ENCODE measurements around the gene MED9.

The MED9 gene

GRCh38 chr17:17505151-17505550, 28.4 kb downstream of the MED9 start:
- no peak for DNase-seq

- no peak for DNase-seq
These were observed 28.9 kb downstream of the MED9 start for GRCh38 chr17:17505610-17506171.

- DNase-seq: no peak
These were observed 29.5 kb downstream of the MED9 start for GRCh38 chr17:17506181-17506741.

- DNase-seq: no peak
These were observed 30.2 kb downstream of the MED9 start for GRCh38 chr17:17506893-17507464.

GRCh38 chr17:17507465-17508011, 30.7 kb downstream of the MED9 start:
- DNase-seq: no peak

GRCh38 chr17:17508019-17508535, 31.3 kb downstream of the MED9 start:
- DNase-seq: no peak

- no peak for DNase-seq
These were observed 32.1 kb downstream of the MED9 start for GRCh38 chr17:17508646-17509591.

- no peak for DNase-seq
These were observed 33.0 kb downstream of the MED9 start for GRCh38 chr17:17509601-17510425.

GRCh38 chr17:17510456-17511292, 33.9 kb downstream of the MED9 start:
- DNase-seq: no peak

- DNase-seq: no peak
These were observed 34.5 kb downstream of the MED9 start for GRCh38 chr17:17511293-17511741.

GRCh38 chr17:17511881-17512858, 35.4 kb downstream of the MED9 start:
- no peak for DNase-seq

- DNase-seq: no peak
These were observed 36.1 kb downstream of the MED9 start for GRCh38 chr17:17512866-17513265.

GRCh38 chr17:17513626-17514025, 36.8 kb downstream of the MED9 start:
- no peak for DNase-seq

GRCh38 chr17:17514361-17514992, 37.7 kb downstream of the MED9 start:
- DNase-seq: no peak

- no peak for DNase-seq
These were observed 38.5 kb downstream of the MED9 start for GRCh38 chr17:17514993-17515933.

GRCh38 chr17:17515934-17516930, 39.4 kb downstream of the MED9 start:
- no peak for DNase-seq

All from stimulated activated CD4-positive, alpha-beta T cell treated with anti-CD3 and anti-CD28 coated beads, Interleukin-2, amount 100 ng/mL, for 48 hours (primary cell).